ENCODE results near the gene LUZP2. TPM values are rescaled to one million over a fixed set of nuclear protein-coding genes. Genes with fewer than 3 reads are reported as not detected.

Gene LUZP2
- total and polyA plus RNA-seq, 10 donors = 0.03 to 2.9 (median 0.40) TPM; not detected in 3

GRCh38 chr11:24667353-24667968, 170.6 kb downstream of the LUZP2 start:
- TF ChIP-seq CTCF (IDR thresholded peaks at IDR 0.05 in 8 of 11, conservative IDR thresholded peaks at IDR 0.05 in 3 of 11) = no peak
- no peak for TF ChIP-seq POLR2AphosphoS5 (IDR thresholded peaks at IDR 0.05)
- no peak for TF ChIP-seq POLR2A (IDR thresholded peaks at IDR 0.05)
- Histone ChIP-seq H3K9me3 (peaks cover 0 to 17% (median 5%) of the 10 kb centered on the region in 8 donors), H3K4me3 (no peak overlapping the region), H3K27ac (no peak overlapping the region), H3K27me3 (replicated peaks in 1 of 7) (no peaks in the 10 kb centered on the region), H3K36me3 (no peaks in the 10 kb centered on the region), H3K4me1 (no peaks in the 10 kb centered on the region)
- intact Hi-C loops (cut with DNase I; ENCODE audit: low total_unique reads) = no loop called here
- WGBS, 5 donors = 85 to 91% (median 90%) methylated on average over 5 of the region's 5 CpGs
- DNase-seq = no peak

- TF ChIP-seq CTCF (IDR thresholded peaks at IDR 0.05 in 8 of 11, conservative IDR thresholded peaks at IDR 0.05 in 3 of 11) (no peak), POLR2AphosphoS5 (IDR thresholded peaks at IDR 0.05) (no peak), POLR2A (IDR thresholded peaks at IDR 0.05) (no peak)
- DNase-seq = no peak
- intact Hi-C loops (cut with DNase I; ENCODE audit: low total_unique reads) = no loop called here
- WGBS, 5 donors = 83 to 91% (median 87%) methylated on average over 5 of the region's 5 CpGs
- H3K4me3 ChIP-seq = no peak overlapping the region
- H3K36me3 ChIP-seq = no peaks in the 10 kb centered on the region
- no peak overlapping the region for H3K27ac ChIP-seq
- no peaks in the 10 kb centered on the region for H3K27me3 ChIP-seq (replicated peaks in 1 of 7)
- H3K4me1 ChIP-seq = no peaks in the 10 kb centered on the region
- no peaks in the 10 kb centered on the region for H3K9me3 ChIP-seq
Measured at GRCh38 chr11:24678703-24679348, 182.0 kb downstream of the LUZP2 start.

GRCh38 chr11:24679821-24680351, 183.0 kb downstream of the LUZP2 start:
- Histone ChIP-seq H3K4me1 (no peaks in the 10 kb centered on the region), H3K36me3 (no peaks in the 10 kb centered on the region), H3K27me3 (replicated peaks in 1 of 7) (no peaks in the 10 kb centered on the region), H3K27ac (no peak overlapping the region), H3K4me3 (no peak overlapping the region), H3K9me3 (no peaks in the 10 kb centered on the region)
- TF ChIP-seq POLR2A (IDR thresholded peaks at IDR 0.05) (no peak), CTCF (IDR thresholded peaks at IDR 0.05 in 8 of 11, conservative IDR thresholded peaks at IDR 0.05 in 3 of 11) (no peak)
- no peak for DNase-seq
- intact Hi-C loops (cut with DNase I; ENCODE audit: low total_unique reads) = no loop called here
- 43 to 79% (median 66%) methylated on average over 2 of the region's 2 CpGs for WGBS, 5 donors

GRCh38 chr11:24683583-24683982, 186.7 kb downstream of the LUZP2 start:
- 66 to 83% (median 69%) methylated on average over 1 of the region's 1 CpG for WGBS, 5 donors
- DNase-seq = no peak

More at GRCh38 chr11:24683583-24683982, 186.7 kb downstream of the LUZP2 start:
- H3K27me3 ChIP-seq (replicated peaks in 1 of 7) = no peaks in the 10 kb centered on the region
- H3K4me1 ChIP-seq = no peaks in the 10 kb centered on the region
- no peaks in the 10 kb centered on the region for H3K9me3 ChIP-seq
- intact Hi-C loops (cut with DNase I; ENCODE audit: low total_unique reads) = no loop called here
- no peak overlapping the region for H3K4me3 ChIP-seq
- H3K27ac ChIP-seq = no peak overlapping the region
- H3K36me3 ChIP-seq = no peaks in the 10 kb centered on the region
- no peak for TF ChIP-seq CTCF (IDR thresholded peaks at IDR 0.05 in 8 of 11, conservative IDR thresholded peaks at IDR 0.05 in 3 of 11)
- no peak for TF ChIP-seq POLR2AphosphoS5 (IDR thresholded peaks at IDR 0.05)
- TF ChIP-seq POLR2A (IDR thresholded peaks at IDR 0.05) = no peak
